Lower leg skin (tissue), 3 donors: ENCODE results near the gene PVR.

ENCODE experiments used
- CTCF ChIP-seq, 3 donors: fragments of 450-650 bp; IDR thresholded peaks; one replicate each; pipeline ENCODE4 v1.5.1; 2016; ENCODE audit warnings: antibody characterized with exemption in 3 of 3, mild to moderate bottlenecking in 3 of 3, moderate library complexity in 2 of 3
- POLR2A ChIP-seq, 2 donors: fragments of 450-650 bp; IDR thresholded peaks; one replicate each; pipeline ENCODE4 v1.6.1; 2016 to 2017; ENCODE audit warnings: antibody characterized with exemption in 2 of 2, mild to moderate bottlenecking in 1 of 2, moderate library complexity in 1 of 2

DNA sequence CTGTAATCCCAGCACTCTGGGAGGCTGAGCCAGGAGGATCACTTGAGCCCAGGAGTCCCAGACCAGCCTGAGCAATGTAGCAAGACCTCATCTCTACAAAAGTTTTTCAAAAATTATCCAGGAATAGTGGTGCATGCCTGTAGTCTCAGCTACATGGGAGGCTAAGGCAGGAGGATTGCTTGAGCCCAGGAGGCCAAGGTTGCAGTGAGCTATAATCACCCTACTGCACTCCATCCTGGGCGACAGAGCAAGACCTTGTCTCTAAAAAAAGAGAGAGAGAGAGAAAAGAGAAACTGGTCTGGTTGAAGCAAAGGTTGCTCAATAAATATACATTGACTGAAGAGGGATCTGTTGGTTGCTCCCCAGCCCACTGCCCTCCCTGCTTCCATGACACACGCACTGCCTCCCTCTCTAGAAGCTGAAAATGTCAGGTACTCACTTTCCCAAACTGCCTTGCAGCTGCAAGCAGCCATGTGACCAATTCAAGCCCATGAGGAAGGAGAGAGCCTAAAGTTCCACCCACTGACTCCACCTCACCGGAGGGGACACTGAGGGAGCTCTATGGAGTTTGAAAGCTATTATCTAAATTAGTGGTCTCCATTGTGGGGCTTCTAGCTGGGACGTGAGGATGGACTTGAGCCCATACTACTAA is 69.3 kb downstream of the PVR start:
- no peak for TF ChIP-seq POLR2A (IDR thresholded peaks at IDR 0.05)
- no peak for TF ChIP-seq CTCF (IDR thresholded peaks at IDR 0.05)
